ENCODE data around the gene OTOS.

- no peak for TF ChIP-seq BHLHE40 (IDR thresholded peaks at IDR 0.05; ENCODE audit: borderline replicate concordance)
- TF ChIP-seq FOXA1 (IDR thresholded peaks at IDR 0.05), result no peak
- TF ChIP-seq SP1 (IDR thresholded peaks at IDR 0.05), result no peak
- no peak for TF ChIP-seq ARNT (IDR thresholded peaks at IDR 0.05)
- TF ChIP-seq PKNOX1 (IDR thresholded peaks at IDR 0.05), result no peak
These were observed 13.0 kb upstream of the OTOS start for GRCh38 chr2:240153418-240153817.

Data from HEK293T (cell line).